Spleen (tissue), 7 donors: ENCODE data around the gene LRP1B.

ENCODE experiments used
- POLR2A ChIP-seq, 3 donors: fragments of 450-650 bp; IDR thresholded peaks; one replicate each; pipeline ENCODE4 v1.5.1; 2017; ENCODE audit warnings: antibody characterized with exemption in 3 of 3, mild to moderate bottlenecking in 1 of 3
- TF ChIP-seq, protein P1 (sequence below), 11 experiments: fragments of 200-600 bp in 7 of 11; fragments of 450-650 bp in 4 of 11; sonication (generic) in 4 of 11; IDR thresholded peaks in 8 of 11; conservative IDR thresholded peaks in 3 of 11; 1 replicate in 7 of 11; 2 replicates in 4 of 11; pipeline versions ENCODE4 v1.4.0 to v1.8.0; 2016 to 2021; ENCODE audit warnings: antibody characterized with exemption in 11 of 11, inconsistent platforms in 4 of 11, mild to moderate bottlenecking in 1 of 11
- donor health status: DM: no; HTN: no; CAD: no; lungs with moderate emphysema.
- donor health status: DM: no; HTN: no; CAD: no.
- donor health status: DM: no; HTN: no; CAD: no.

DNA sequence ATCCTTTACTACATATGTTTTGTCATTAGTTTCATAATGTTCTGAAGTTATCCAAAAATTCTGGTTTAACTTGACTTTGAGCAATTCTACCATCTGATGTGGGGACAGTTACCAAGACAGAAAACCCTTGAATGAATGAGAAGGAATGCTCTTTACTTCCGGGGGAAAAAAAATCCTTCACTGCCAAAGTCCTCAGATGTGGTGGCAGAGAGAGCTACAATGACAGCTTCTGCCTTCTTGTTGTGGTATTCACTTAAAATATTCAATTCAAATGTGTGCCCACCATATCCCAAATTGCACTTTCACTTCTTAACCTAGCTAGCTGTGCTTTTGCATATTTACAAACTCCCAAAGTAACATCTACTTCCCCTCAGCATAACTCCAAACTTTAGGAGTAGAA, 1818.9 kb downstream of the LRP1B start:
- TF ChIP-seq POLR2A (IDR thresholded peaks at IDR 0.05): no peak
- TF ChIP-seq, protein P1, sequence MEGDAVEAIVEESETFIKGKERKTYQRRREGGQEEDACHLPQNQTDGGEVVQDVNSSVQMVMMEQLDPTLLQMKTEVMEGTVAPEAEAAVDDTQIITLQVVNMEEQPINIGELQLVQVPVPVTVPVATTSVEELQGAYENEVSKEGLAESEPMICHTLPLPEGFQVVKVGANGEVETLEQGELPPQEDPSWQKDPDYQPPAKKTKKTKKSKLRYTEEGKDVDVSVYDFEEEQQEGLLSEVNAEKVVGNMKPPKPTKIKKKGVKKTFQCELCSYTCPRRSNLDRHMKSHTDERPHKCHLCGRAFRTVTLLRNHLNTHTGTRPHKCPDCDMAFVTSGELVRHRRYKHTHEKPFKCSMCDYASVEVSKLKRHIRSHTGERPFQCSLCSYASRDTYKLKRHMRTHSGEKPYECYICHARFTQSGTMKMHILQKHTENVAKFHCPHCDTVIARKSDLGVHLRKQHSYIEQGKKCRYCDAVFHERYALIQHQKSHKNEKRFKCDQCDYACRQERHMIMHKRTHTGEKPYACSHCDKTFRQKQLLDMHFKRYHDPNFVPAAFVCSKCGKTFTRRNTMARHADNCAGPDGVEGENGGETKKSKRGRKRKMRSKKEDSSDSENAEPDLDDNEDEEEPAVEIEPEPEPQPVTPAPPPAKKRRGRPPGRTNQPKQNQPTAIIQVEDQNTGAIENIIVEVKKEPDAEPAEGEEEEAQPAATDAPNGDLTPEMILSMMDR (IDR thresholded peaks at IDR 0.05 in 8 of 11, conservative IDR thresholded peaks at IDR 0.05 in 3 of 11): no peak
